Measurements from ENCODE around the gene HNRNPU.

Gene HNRNPU

GRCh38 chr1:244835276-244836134 is 28.8 kb downstream of the HNRNPU start, which contains the start of gene COX20 (continued):
- TF ChIP-seq ZNF776 (tag by site-specific recombination; IDR thresholded peaks at IDR 0.05; ENCODE audit: borderline replicate concordance) (no peak), ZNF19 (tag by site-specific recombination; IDR thresholded peaks at IDR 0.05; ENCODE audit: low read depth) (no peak), ZNF792 (tag by site-specific recombination; IDR thresholded peaks at IDR 0.05) (no peak), ZBTB1 (tag by site-specific recombination; IDR thresholded peaks at IDR 0.05) (no peak), ZNF175 (tag by site-specific recombination; IDR thresholded peaks at IDR 0.05) (no peak), ZNF560 (tag by site-specific recombination; IDR thresholded peaks at IDR 0.05; ENCODE audit: borderline replicate concordance) (no peak), GLIS1 (tag by site-specific recombination; IDR thresholded peaks at IDR 0.05) (peak; percentile 89), YY1 (tag by site-specific recombination; IDR thresholded peaks at IDR 0.05) (peak; percentile 97), ZNF571 (tag by site-specific recombination; IDR thresholded peaks at IDR 0.05) (no peak), HOXC10 (CRISPR knock-in tag; IDR thresholded peaks at IDR 0.05) (no peak), ZBTB17 (tag by site-specific recombination; IDR thresholded peaks at IDR 0.05) (peak; percentile 79), ZNF184 (tag by site-specific recombination; IDR thresholded peaks at IDR 0.05) (peak; percentile 40; the same call in 1 of the 2 replicates), ZNF239 (tag by site-specific recombination; IDR thresholded peaks at IDR 0.05) (no peak), ZNF423 (tag by site-specific recombination; IDR thresholded peaks at IDR 0.05) (peak; percentile 51; the same call in 1 of the 2 replicates), ZFHX2 (tag by site-specific recombination; conservative IDR thresholded peaks at IDR 0.05) (0 out of 2 replicates have a peak, but pooled peaks have one; percentile 54), ZNF624 (tag by site-specific recombination; IDR thresholded peaks at IDR 0.05) (0 out of 2 replicates have a peak, but pooled peaks have one; percentile 40), ZNF354C (tag by site-specific recombination; IDR thresholded peaks at IDR 0.05; ENCODE audit: borderline replicate concordance, low read depth) (no peak), KLF17 (tag by site-specific recombination; IDR thresholded peaks at IDR 0.05) (peak; percentile 81), SETDB1 (IDR thresholded peaks at IDR 0.05; ENCODE audit: insufficient read length, low read length) (no peak), ZNF529 (tag by site-specific recombination; IDR thresholded peaks at IDR 0.05; ENCODE audit: insufficient replicate concordance) (no peak), ZNF292 (tag by site-specific recombination; IDR thresholded peaks at IDR 0.05; ENCODE audit: borderline replicate concordance, low read depth) (no peak), ZNF10 (tag by site-specific recombination; IDR thresholded peaks at IDR 0.05) (no peak; the same call in 1 of the 2 replicates), ZNF704 (tag by site-specific recombination; IDR thresholded peaks at IDR 0.05) (no peak), ZFP69B (tag by site-specific recombination; IDR thresholded peaks at IDR 0.05) (peak; percentile 88; the same call in 1 of the 2 replicates), ZNF146 (tag by site-specific recombination; IDR thresholded peaks at IDR 0.05) (no peak; the same call in 1 of the 2 replicates), ZNF521 (tag by site-specific recombination; IDR thresholded peaks at IDR 0.05) (no peak), ZNF16 (tag by site-specific recombination; IDR thresholded peaks at IDR 0.05; ENCODE audit: low read depth) (0 out of 2 replicates have a peak, but pooled peaks have one; percentile 4), HIC1 (tag by site-specific recombination; IDR thresholded peaks at IDR 0.05) (peak; percentile 94), GLI4 (tag by site-specific recombination; IDR thresholded peaks at IDR 0.05) (no peak), ZSCAN30 (tag by site-specific recombination; IDR thresholded peaks at IDR 0.05) (peak; percentile 61), ZNF394 (tag by site-specific recombination; IDR thresholded peaks at IDR 0.05; ENCODE audit: borderline replicate concordance) (0 out of 2 replicates have a peak, but pooled peaks have one; percentile 10), ZNF701 (tag by site-specific recombination; IDR thresholded peaks at IDR 0.05) (no peak), MYNN (tag by site-specific recombination; IDR thresholded peaks at IDR 0.05; ENCODE audit: borderline replicate concordance) (0 out of 2 replicates have a peak, but pooled peaks have one; percentile 19), CTCF (tag by site-specific recombination; IDR thresholded peaks at IDR 0.05) (peak; percentile 89; the same call in 1 of the 2 replicates)
